ENCODE measurements around the gene PLEKHA5. TPM values are rescaled to one million over a fixed set of nuclear protein-coding genes. Genes with fewer than 3 reads are reported as not detected.

The PLEKHA5 gene
- total RNA-seq, 2 donors from 2014 or later = 8.9 to 10.3 TPM

GRCh38 chr12:19415563-19415962 is 286.0 kb downstream of the PLEKHA5 start:
- H3K36me3 Mint-ChIP-seq (ENCODE audit: low read depth) = no peaks in the 10 kb centered on the region
- peaks cover 4% of the 10 kb centered on the region for H3K27me3 Mint-ChIP-seq
- H3K9me3 ChIP-seq (ENCODE audit: control insufficient read depth, low read length, poor library complexity, severe bottlenecking) = no peaks in the 10 kb centered on the region
- no peak overlapping the region for H3K27ac Mint-ChIP-seq
- peaks cover under 1% of the 10 kb centered on the region for H3K4me1 Mint-ChIP-seq
- no peak for ATAC-seq
- no peak for DNase-seq
- no peak overlapping the region for H3K4me3 Mint-ChIP-seq

GRCh38 chr12:19419086-19419485 is 289.6 kb downstream of the PLEKHA5 start:
- Mint-ChIP-seq H3K36me3 (ENCODE audit: low read depth) (peaks cover 2% of the 10 kb centered on the region), H3K27ac (no peak overlapping the region), H3K4me1 (peaks cover 6% of the 10 kb centered on the region), H3K27me3 (no peaks in the 10 kb centered on the region), H3K4me3 (no peak overlapping the region)
- no peaks in the 10 kb centered on the region for H3K9me3 ChIP-seq (ENCODE audit: control insufficient read depth, low read length, poor library complexity, severe bottlenecking)
- no peak for DNase-seq
- no peak for ATAC-seq

GRCh38 chr12:19421503-19422282 is 292.2 kb downstream of the PLEKHA5 start:
- Mint-ChIP-seq H3K4me3 (no peak overlapping the region), H3K4me1 (peaks cover 6% of the 10 kb centered on the region), H3K27me3 (no peaks in the 10 kb centered on the region), H3K36me3 (ENCODE audit: low read depth) (peaks cover 3% of the 10 kb centered on the region), H3K27ac (peak overlapping the region; percentile 70)
- DNase-seq (no peak), ATAC-seq (no peak)
- no peaks in the 10 kb centered on the region for H3K9me3 ChIP-seq (ENCODE audit: control insufficient read depth, low read length, poor library complexity, severe bottlenecking)

GRCh38 chr12:19423166-19423930 is 293.8 kb downstream of the PLEKHA5 start:
- Mint-ChIP-seq H3K4me3 (no peak overlapping the region), H3K36me3 (ENCODE audit: low read depth) (peaks cover 3% of the 10 kb centered on the region), H3K27ac (no peak overlapping the region), H3K4me1 (peaks cover 8% of the 10 kb centered on the region), H3K27me3 (no peaks in the 10 kb centered on the region)
- no peaks in the 10 kb centered on the region for H3K9me3 ChIP-seq (ENCODE audit: control insufficient read depth, low read length, poor library complexity, severe bottlenecking)
- no peak for DNase-seq
- no peak for ATAC-seq
